ENCODE data around the gene SYT5. TPM values are rescaled to one million over a fixed set of nuclear protein-coding genes. Genes with fewer than 3 reads are reported as not detected.

SYT5 gene
- total RNA-seq, 1 experiment from 2014 or later, result not detected

DNA sequence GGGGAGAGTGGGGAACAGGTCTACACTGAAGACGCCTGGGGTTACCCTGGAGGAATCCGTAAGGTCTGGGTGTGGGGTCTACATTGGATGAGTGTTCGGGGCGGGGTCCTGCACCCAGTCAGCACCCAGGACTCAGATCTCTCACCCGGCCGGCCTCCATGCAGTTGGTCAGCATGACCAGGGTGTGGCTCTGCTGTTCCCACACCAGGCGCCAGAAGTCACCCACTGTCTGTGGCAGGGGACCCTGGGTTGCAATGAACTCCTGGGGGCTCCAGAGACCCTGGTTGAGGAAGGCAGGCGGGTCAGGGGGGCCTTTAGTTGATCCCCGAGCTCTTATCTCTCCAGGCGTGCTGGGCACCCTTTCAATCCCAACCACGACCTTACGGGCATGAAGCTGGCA lies 6.0 kb upstream of the SYT5 start:
- POLR2A ChIA-PET, result no interaction called here

GRCh38 chr19:55181740-55182139 lies 1.7 kb upstream of the SYT5 start:
- intact Hi-C loops (cut with micrococcal nuclease; ENCODE audit: unreplicated experiment), result no loop called here
- no peaks in the 10 kb centered on the region for H3K27me3 ChIP-seq (replicated peaks; ENCODE audit: control insufficient read depth, insufficient read depth, low read length)
- no peaks in the 10 kb centered on the region for H3K9me3 ChIP-seq
- H3K4me1 ChIP-seq, result peaks cover 17% of the 10 kb centered on the region; the same call in 1 of the 2 replicates
- BruUV-seq (replicated peaks), result no TSS peak
- Mint-ChIP-seq H3K27ac (ENCODE audit: unreplicated experiment) (no peak overlapping the region), H3K27me3 (ENCODE audit: insufficient read depth, unreplicated experiment) (peaks cover 17% of the 10 kb centered on the region), H3K9me3 (ENCODE audit: unreplicated experiment) (no peaks in the 10 kb centered on the region), H3K4me3 (ENCODE audit: unreplicated experiment) (no peak overlapping the region), H3K4me1 (ENCODE audit: low read depth, unreplicated experiment) (peaks cover 18% of the 10 kb centered on the region), H3K36me3 (ENCODE audit: insufficient read depth, unreplicated experiment) (no peaks in the 10 kb centered on the region)
- no peak for DNase-seq
- no peak overlapping the region for H3K4me3 ChIP-seq (ENCODE audit: low read depth, low read length)
- POLR2A ChIA-PET, result no interaction called here
- TF ChIP-seq, protein P1, sequence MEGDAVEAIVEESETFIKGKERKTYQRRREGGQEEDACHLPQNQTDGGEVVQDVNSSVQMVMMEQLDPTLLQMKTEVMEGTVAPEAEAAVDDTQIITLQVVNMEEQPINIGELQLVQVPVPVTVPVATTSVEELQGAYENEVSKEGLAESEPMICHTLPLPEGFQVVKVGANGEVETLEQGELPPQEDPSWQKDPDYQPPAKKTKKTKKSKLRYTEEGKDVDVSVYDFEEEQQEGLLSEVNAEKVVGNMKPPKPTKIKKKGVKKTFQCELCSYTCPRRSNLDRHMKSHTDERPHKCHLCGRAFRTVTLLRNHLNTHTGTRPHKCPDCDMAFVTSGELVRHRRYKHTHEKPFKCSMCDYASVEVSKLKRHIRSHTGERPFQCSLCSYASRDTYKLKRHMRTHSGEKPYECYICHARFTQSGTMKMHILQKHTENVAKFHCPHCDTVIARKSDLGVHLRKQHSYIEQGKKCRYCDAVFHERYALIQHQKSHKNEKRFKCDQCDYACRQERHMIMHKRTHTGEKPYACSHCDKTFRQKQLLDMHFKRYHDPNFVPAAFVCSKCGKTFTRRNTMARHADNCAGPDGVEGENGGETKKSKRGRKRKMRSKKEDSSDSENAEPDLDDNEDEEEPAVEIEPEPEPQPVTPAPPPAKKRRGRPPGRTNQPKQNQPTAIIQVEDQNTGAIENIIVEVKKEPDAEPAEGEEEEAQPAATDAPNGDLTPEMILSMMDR (IDR thresholded peaks at IDR 0.05; ENCODE audit: insufficient read depth in 1 of 2, low read depth in 1 of 2, low read length in 1 of 2, severe bottlenecking in 1 of 2, unreplicated experiment in 1 of 2), result no peak
- H3K36me3 ChIP-seq (ENCODE audit: control insufficient read depth, insufficient read depth, low read length), result no peaks in the 10 kb centered on the region
- CTCF ChIA-PET, result interaction anchor here (0.6 kb wide), 1 partner anchor 1581 kb away, joined by 4 read pairs; no protein-coding TSS in a partner anchor

More for the DNA sequence above, 6.0 kb upstream of the SYT5 start:
- H3K4me3 Mint-ChIP-seq (ENCODE audit: unreplicated experiment), result no peak overlapping the region
- no peaks in the 10 kb centered on the region for H3K4me1 Mint-ChIP-seq (ENCODE audit: low read depth, unreplicated experiment)
- no peaks in the 10 kb centered on the region for H3K9me3 Mint-ChIP-seq (ENCODE audit: unreplicated experiment)
- Histone ChIP-seq H3K36me3 (ENCODE audit: control insufficient read depth, insufficient read depth, low read length) (no peaks in the 10 kb centered on the region), H3K27me3 (replicated peaks; ENCODE audit: control insufficient read depth, insufficient read depth, low read length) (no peaks in the 10 kb centered on the region), H3K9me3 (no peaks in the 10 kb centered on the region), H3K4me1 (no peaks in the 10 kb centered on the region), H3K4me3 (ENCODE audit: low read depth, low read length) (no peak overlapping the region)
- H3K27ac Mint-ChIP-seq (ENCODE audit: unreplicated experiment), result no peak overlapping the region
- peaks cover 10% of the 10 kb centered on the region for H3K27me3 Mint-ChIP-seq (ENCODE audit: insufficient read depth, unreplicated experiment)
- intact Hi-C loops (cut with micrococcal nuclease; ENCODE audit: unreplicated experiment), result no loop called here
- CTCF ChIA-PET, result interaction anchor here (0.6 kb wide), 1 partner anchor 9 kb away, joined by 3 read pairs; no protein-coding TSS in a partner anchor
- no peaks in the 10 kb centered on the region for H3K36me3 Mint-ChIP-seq (ENCODE audit: insufficient read depth, unreplicated experiment)
- TF ChIP-seq, protein P1 (IDR thresholded peaks at IDR 0.05; ENCODE audit: insufficient read depth in 1 of 2, low read depth in 1 of 2, low read length in 1 of 2, severe bottlenecking in 1 of 2, unreplicated experiment in 1 of 2), result no peak
- BruUV-seq (replicated peaks), result no TSS peak
- no peak for DNase-seq

DNA sequence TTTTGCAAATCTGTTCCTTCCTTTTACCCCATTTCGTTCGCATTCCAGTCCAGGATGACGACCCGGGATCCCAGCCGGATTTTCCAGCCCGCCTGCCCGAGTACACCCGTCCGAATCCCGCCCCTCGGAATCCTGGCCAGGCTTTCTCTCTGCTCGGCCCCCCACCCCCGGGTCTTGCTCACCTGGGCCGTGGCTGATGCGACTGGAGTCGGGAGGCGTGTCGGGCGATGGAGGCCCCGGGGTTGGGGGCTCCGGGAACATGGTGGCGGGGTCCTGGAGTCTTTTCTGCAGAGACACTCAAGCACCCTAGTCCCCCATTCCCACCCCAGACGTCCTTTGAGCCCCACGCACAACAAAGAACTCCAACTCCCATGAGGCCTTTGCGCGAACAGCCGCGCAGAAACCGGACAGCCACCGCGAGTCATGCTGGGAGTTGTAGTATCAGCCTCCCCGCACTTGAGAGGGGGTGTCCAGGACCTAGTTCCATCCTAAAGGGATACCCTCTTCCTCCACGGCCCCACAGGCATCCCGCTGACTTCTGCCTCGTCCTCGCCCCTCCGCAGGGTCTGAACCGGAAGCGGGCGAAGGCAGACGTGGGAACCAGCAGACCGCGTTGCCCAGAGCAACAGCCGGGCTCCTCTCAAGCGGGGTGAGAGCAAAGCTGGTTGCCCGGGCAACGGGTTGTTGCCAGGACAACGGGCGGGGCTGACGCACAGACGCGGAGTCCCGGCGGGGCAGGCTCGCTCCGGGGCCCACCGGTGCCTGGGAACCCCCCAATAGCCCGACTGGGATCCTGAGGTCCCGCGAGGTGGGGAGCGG lies 1.1 kb downstream of the SYT5 start:
- Mint-ChIP-seq H3K27ac (ENCODE audit: unreplicated experiment) (peak overlapping the region; percentile 40), H3K36me3 (ENCODE audit: insufficient read depth, unreplicated experiment) (no peaks in the 10 kb centered on the region), H3K27me3 (ENCODE audit: insufficient read depth, unreplicated experiment) (peaks cover 15% of the 10 kb centered on the region), H3K4me3 (ENCODE audit: unreplicated experiment) (peak overlapping the region; percentile 74), H3K4me1 (ENCODE audit: low read depth, unreplicated experiment) (peaks cover 18% of the 10 kb centered on the region), H3K9me3 (ENCODE audit: unreplicated experiment) (no peaks in the 10 kb centered on the region)
- POLR2A ChIA-PET, result no interaction called here
- TF ChIP-seq, protein P1 (IDR thresholded peaks at IDR 0.05; ENCODE audit: insufficient read depth in 1 of 2, low read depth in 1 of 2, low read length in 1 of 2, severe bottlenecking in 1 of 2, unreplicated experiment in 1 of 2), result no peak
- Histone ChIP-seq H3K9me3 (no peaks in the 10 kb centered on the region), H3K4me1 (peaks cover 17% of the 10 kb centered on the region; the same call in 1 of the 2 replicates), H3K36me3 (ENCODE audit: control insufficient read depth, insufficient read depth, low read length) (no peaks in the 10 kb centered on the region), H3K4me3 (ENCODE audit: low read depth, low read length) (peak overlapping the region; percentile 20), H3K27me3 (replicated peaks; ENCODE audit: control insufficient read depth, insufficient read depth, low read length) (no peaks in the 10 kb centered on the region)
- CTCF ChIA-PET, result interaction anchor here (0.8 to 1.9 kb wide), 3 partner anchors 28 to 161 kb away, joined by 3 to 10 read pairs (median 3); partner anchors contain the start of gene KMT5C
- peak; percentile 77 to 78 for DNase-seq
- no TSS peak for BruUV-seq (replicated peaks)
- intact Hi-C loops (cut with micrococcal nuclease; ENCODE audit: unreplicated experiment), result loop anchor here (2.0 kb wide), 1 partner anchor 38 kb away; no protein-coding TSS in a partner anchor
